Mammary epithelial cell (primary cell): Measurements from ENCODE around the gene AHDC1.

ENCODE experiments used
- EZH2 ChIP-seq: IDR thresholded peaks from 2 replicates; pipeline ENCODE4 v1.6.1; 2012; ENCODE audit warnings: low read length, inconsistent platforms, borderline replicate concordance
- TF ChIP-seq, protein P1 (sequence below), 2 donors: IDR thresholded peaks in 1 of 2; conservative IDR thresholded peaks in 1 of 2; 2 replicates each; pipeline ENCODE4 v1.5.1; 2011 to 2012; ENCODE audit warnings: inconsistent platforms in 2 of 2, low read length in 2 of 2, mild to moderate bottlenecking in 2 of 2, control low read depth in 1 of 2, low read depth in 1 of 2; ENCODE audit not compliant: insufficient read depth in 1 of 2; ENCODE audit errors: extremely low read depth in 1 of 2

DNA sequence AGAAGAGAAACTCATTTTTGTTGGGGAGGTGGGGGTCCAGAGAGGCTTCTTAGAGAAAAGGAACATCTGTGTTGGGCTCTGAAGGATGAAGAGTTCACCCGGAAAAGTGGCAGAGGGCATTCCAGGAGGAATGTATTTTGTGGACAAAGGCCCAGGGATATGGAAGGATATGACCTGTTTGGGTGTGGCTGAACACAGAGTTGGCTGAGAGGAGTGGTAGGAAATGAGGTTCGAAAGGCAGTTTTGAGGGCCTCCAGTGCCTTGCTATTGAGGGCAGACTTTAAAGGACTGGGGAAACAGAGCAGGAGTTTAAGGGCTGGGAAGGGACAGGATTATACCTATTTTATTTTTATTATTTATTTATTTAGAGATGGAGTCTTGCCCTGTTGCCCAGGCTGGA is 86.6 kb downstream of the AHDC1 start:
- TF ChIP-seq, protein P1, sequence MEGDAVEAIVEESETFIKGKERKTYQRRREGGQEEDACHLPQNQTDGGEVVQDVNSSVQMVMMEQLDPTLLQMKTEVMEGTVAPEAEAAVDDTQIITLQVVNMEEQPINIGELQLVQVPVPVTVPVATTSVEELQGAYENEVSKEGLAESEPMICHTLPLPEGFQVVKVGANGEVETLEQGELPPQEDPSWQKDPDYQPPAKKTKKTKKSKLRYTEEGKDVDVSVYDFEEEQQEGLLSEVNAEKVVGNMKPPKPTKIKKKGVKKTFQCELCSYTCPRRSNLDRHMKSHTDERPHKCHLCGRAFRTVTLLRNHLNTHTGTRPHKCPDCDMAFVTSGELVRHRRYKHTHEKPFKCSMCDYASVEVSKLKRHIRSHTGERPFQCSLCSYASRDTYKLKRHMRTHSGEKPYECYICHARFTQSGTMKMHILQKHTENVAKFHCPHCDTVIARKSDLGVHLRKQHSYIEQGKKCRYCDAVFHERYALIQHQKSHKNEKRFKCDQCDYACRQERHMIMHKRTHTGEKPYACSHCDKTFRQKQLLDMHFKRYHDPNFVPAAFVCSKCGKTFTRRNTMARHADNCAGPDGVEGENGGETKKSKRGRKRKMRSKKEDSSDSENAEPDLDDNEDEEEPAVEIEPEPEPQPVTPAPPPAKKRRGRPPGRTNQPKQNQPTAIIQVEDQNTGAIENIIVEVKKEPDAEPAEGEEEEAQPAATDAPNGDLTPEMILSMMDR (conservative IDR thresholded peaks at IDR 0.05 in 1 of 2, IDR thresholded peaks at IDR 0.05 in 1 of 2; ENCODE audit: extremely low read depth in 1 of 2, insufficient read depth in 1 of 2, low read depth in 1 of 2, low read length in 2 of 2): no peak
- TF ChIP-seq EZH2: no peak
